Measurements from ENCODE around the gene CARM1. TPM values are rescaled to one million over a fixed set of nuclear protein-coding genes. Genes with fewer than 3 reads are reported as not detected.

Gene CARM1
- total and polyA plus RNA-seq, 2 of the 13 experiments (the other 11 are each of a cell fraction or from before 2014, with no cell fraction given) = 27.6 to 55.8 TPM

- DNase-seq (ENCODE audit: low spot score) (no peak), FAIRE-seq (no peak), ATAC-seq (no peak)
- in situ Hi-C loops (cut with HindIII; ENCODE audit: extremely low pct_ligation_motif_present, low pct_unique_long_range_greater_than_20kb) (no loop called here), intact Hi-C loops (cut with micrococcal nuclease; ENCODE audit: unreplicated experiment) (no loop called here)
- Histone ChIP-seq H3K4me3 (replicated peaks in 1 of 3; ENCODE audit: insufficient read depth in 1 of 3, low read depth in 2 of 3, low read length in 3 of 3) (no peak overlapping the region), H3K9ac (ENCODE audit: insufficient read depth, low read depth, low read length) (no peak overlapping the region), H3K9me3 (ENCODE audit: low read length) (no peaks in the 10 kb centered on the region), H3K36me3 (replicated peaks in 1 of 2; ENCODE audit: control insufficient read depth in 1 of 2, insufficient read depth in 2 of 2, low read length in 2 of 2) (peaks cover 0 to under 1% of the 10 kb centered on the region in 2 experiments; a peak in 3 of 5 replicates), H3K27me3 (ENCODE audit: control insufficient read depth in 1 of 2, insufficient read depth in 2 of 2, low read length in 2 of 2) (no peaks in the 10 kb centered on the region), H3K4me2 (ENCODE audit: low read depth, low read length) (no peak overlapping the region), H3K27ac (ENCODE audit: extremely low read length, insufficient read depth, low read length) (no peak overlapping the region), H3K4me1 (ENCODE audit: insufficient read depth, low read length) (peaks cover 15% of the 10 kb centered on the region), H3K79me2 (ENCODE audit: insufficient read depth, low read length) (peaks cover 30% of the 10 kb centered on the region), H4K20me1 (ENCODE audit: insufficient read depth, low read length) (peaks cover 27% of the 10 kb centered on the region; the same call in 1 of the 2 replicates), H2AFZ (ENCODE audit: low read length) (no peak overlapping the region)
- TF ChIP-seq KDM4B (CRISPR knock-in tag; IDR thresholded peaks at IDR 0.05) = no peak
- TF ChIP-seq HNRNPL (IDR thresholded peaks at IDR 0.05; ENCODE audit: low read depth, low read length) = 0 out of 2 replicates have a peak, but pooled peaks have one; percentile 18
- 100% methylated on average over 4 of the region's 10 CpGs for WGBS (ENCODE audit: low lambda C conversion rate)
- ChIA-PET POLR2A (no interaction called here), CTCF (ENCODE audit: low intra/inter-chr PET ratio, low total read pairs) (no interaction called here)
- BruUV-seq (replicated peaks) = no TSS peak
These were observed 27.8 kb downstream of the CARM1 start for GRCh38 chr19:10899151-10899653.

GRCh38 chr19:10907925-10908324 is 36.6 kb downstream of the CARM1 start:
- H3K36me3 ChIP-seq (replicated peaks in 1 of 2; ENCODE audit: control insufficient read depth in 1 of 2, insufficient read depth in 2 of 2, low read length in 2 of 2) = peaks cover 23 to 58% of the 10 kb centered on the region in 2 experiments; a peak in 4 of 5 replicates
- DNase-seq (ENCODE audit: low spot score) = no peak
- no peak for TF ChIP-seq ZNF274 (CRISPR knock-in tag; IDR thresholded peaks at IDR 0.05)
- TF ChIP-seq ZNF3 (CRISPR knock-in tag; IDR thresholded peaks at IDR 0.05) = no peak
- no peak for TF ChIP-seq SMAD3 (CRISPR knock-in tag; IDR thresholded peaks at IDR 0.05)
- TF ChIP-seq GMEB1 (CRISPR knock-in tag; IDR thresholded peaks at IDR 0.05; ENCODE audit: borderline replicate concordance) = no peak
- no peak for TF ChIP-seq E2F2 (CRISPR knock-in tag; IDR thresholded peaks at IDR 0.05; ENCODE audit: borderline replicate concordance)
- ATAC-seq = no peak
- intact Hi-C loops (cut with micrococcal nuclease; ENCODE audit: unreplicated experiment) (no loop called here), in situ Hi-C loops (cut with HindIII; ENCODE audit: extremely low pct_ligation_motif_present, low pct_unique_long_range_greater_than_20kb) (no loop called here)
- POLR2A ChIA-PET = no interaction called here
- BruUV-seq (replicated peaks) = no TSS peak
- WGBS (ENCODE audit: low lambda C conversion rate) = 97% methylated on average over 14 of the region's 14 CpGs
- 0 out of 2 replicates have a peak, but pooled peaks cover 3% of the 10 kb centered on the region for H4K20me1 ChIP-seq (ENCODE audit: insufficient read depth, low read length)
- no peak overlapping the region for H3K4me2 ChIP-seq (ENCODE audit: low read depth, low read length)
- H3K27ac ChIP-seq (ENCODE audit: extremely low read length, insufficient read depth, low read length) = no peak overlapping the region
- H3K4me1 ChIP-seq (ENCODE audit: insufficient read depth, low read length) = no peaks in the 10 kb centered on the region
- no peak overlapping the region for H2AFZ ChIP-seq (ENCODE audit: low read length)
- no peaks in the 10 kb centered on the region for H3K27me3 ChIP-seq (ENCODE audit: control insufficient read depth in 1 of 2, insufficient read depth in 2 of 2, low read length in 2 of 2)
- H3K9ac ChIP-seq (ENCODE audit: insufficient read depth, low read depth, low read length) = no peak overlapping the region
- FAIRE-seq = no peak
- peaks cover 3% of the 10 kb centered on the region for H3K79me2 ChIP-seq (ENCODE audit: insufficient read depth, low read length)
- H3K9me3 ChIP-seq (ENCODE audit: low read length) = no peaks in the 10 kb centered on the region
- H3K4me3 ChIP-seq (replicated peaks in 1 of 3; ENCODE audit: insufficient read depth in 1 of 3, low read depth in 2 of 3, low read length in 3 of 3) = no peak overlapping the region
- CTCF ChIA-PET (ENCODE audit: low intra/inter-chr PET ratio, low total read pairs) = no interaction called here
